NCI-H1436 (cell line): ENCODE measurements around the gene KAT2B.

Experiments used
- DNase-seq: peaks from one replicate; lab custom pipeline; 2025; lab: John Stamatoyannopoulos, UW

KAT2B gene

DNA sequence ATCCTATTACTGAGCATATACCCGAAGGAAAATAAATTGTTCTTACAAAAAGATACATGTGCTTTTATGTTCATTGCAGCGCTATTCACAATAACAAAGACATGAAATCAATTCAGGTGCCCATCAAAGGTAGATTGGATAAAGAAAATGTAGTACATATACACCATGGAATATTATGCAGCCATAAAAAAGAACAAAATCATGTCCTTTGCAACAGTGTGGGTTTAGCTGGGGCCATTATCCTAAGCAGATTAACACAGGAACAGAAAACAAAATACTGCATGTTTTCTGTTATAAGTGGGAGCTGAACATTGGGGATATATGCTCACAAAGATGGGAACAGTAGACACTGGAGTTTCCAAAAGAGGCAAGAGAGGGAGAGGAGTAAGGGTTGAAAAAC, 103.3 kb downstream of the KAT2B start:
- DNase-seq = no peak

DNA sequence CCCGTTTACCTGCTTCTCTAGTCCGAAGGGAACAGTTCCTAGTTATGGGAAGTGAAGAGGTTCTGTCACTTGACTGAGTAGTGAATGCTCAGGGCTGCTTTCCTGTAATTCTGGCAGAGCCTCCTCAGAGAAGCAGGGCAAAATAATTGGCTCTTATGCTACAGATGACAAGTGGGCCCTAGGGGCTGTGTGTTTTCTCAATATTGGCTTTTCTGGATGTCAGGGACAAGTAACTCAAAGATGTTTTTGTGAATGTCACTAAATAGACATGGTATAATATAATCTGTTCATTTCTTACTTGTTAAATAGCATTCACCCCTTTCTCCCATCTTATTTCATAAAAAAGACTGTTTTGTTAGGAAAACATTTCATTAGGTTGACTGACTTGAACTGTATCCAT, 105.6 kb downstream of the KAT2B start:
- peak; percentile 12 for DNase-seq

- no peak for DNase-seq
These were observed 106.1 kb downstream of the KAT2B start for GRCh38 chr3:20146301-20146700.

DNA sequence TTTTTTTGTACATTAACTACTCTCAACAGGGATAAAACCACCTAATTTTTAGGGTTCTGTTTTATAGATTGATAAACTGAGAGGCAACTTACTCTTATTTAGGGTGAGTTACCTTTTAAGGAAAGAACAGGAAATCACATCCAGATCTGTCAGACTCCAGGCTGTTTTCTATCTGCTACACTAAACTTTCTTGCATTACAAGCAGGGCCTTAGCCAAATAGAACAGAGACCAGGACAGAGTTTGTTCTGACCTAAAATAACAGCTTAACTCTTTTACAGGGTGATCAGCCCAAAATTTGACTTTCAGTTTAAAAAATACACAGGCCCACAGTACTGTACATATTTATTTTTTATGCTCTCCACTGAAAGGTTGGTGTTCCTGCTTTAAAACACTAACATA, 107.1 kb downstream of the KAT2B start:
- no peak for DNase-seq

DNA sequence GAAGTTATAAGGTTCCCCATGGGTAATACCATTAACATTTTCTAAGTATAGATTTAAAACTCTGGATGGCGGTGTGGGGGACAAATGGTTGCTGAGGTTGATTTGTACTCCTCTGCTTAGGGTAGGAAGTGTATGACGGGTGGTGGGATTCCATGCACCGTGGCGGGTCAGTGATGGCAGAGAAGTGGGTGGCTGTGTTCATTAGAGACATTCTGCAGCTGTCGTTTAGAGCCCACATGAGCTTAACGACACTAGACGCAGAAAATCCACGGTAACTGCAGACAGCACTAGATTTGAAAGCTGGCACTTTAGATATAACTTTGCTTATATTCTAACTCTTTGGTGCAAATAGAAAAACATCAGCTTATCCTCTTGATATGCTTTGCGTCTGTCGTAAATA, 108.2 kb downstream of the KAT2B start:
- no peak for DNase-seq

GRCh38 chr3:20154078-20154477, 113.8 kb downstream of the KAT2B start:
- DNase-seq = no peak

GRCh38 chr3:20154928-20155327, 114.7 kb downstream of the KAT2B start:
- DNase-seq = no peak

DNA sequence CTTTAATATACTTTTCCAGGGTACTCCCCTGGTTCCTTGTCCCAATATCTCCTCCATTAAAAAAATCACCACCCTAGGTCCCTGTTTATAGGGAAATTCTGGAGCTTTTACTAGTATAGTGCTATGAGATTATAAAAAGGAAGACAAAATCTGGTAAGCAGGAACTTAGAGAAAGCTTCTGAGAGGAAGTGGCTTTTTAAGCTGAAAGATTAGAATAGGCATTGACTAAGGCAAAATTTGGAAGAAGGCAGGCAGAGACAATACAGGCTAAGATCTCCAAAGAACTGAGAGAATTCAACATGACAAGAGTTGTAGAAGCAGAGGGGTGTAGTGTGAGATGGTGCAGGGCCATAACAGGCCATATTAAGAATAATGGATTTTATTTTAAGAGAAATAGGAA, 120.0 kb downstream of the KAT2B start:
- DNase-seq = no peak

DNA sequence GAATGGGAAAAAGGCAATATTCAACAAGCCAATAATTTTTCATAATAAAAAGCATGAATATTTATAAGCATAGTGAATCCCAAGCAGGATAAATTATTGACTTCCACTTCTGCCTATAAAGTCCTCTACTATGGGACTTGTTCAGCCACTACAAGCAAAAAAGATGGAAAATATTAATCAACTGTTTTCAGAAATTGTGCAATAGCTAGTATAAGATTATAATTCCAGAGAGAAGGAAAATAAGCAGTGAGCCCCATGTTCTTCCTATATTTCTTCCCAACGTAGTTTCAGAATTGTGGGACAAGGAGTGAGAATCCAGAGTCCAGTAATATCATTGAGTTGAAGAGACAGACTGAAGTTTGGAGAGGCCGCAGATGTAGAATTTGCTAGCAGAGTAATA, 121.5 kb downstream of the KAT2B start:
- no peak for DNase-seq

DNA sequence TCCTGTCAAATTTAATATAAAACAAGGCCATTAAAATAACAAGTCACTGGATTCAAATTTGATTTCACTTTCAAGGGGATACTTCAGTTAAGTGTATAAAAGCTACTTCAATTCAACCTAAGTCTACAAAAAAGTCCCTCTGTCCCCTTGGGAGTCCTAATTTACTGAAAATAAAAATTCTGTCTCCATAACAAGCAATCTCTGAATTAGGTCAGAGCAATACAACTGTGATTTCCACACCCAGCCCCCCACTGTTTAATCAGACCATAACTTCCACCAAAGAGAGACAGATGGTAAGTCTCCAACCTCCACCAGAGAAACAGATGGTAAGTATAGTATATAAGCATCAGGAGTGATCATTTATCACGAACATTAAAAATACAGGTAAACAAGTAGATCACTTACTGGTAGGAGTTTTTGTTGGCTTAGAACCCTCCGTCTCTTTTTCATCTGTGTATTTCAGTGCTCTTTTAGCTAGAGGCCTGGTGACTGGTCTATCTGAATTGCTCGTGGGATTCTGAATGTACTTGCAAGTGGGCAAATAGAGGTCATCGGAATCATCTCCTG, 133.7 kb downstream of the KAT2B start:
- peak; percentile 30 for DNase-seq

DNA sequence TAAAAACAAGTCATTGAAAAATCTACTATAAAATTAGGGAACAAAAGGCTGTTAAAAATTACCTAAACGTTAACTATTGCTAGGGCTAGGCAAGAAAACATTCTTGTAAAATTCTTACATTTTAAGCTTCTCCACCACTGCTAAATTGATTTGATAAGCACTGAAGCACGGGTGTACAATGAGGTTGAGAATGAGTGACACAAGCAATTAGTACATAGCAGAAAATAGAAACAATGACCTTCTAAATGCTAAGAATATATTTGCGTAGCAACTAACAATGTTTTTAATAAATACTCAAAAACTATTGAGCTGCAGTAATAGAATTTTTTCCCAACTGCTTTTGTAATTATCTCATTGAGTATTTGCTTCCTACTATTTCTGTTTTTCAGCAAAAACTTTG, 141.0 kb downstream of the KAT2B start:
- no peak for DNase-seq

DNA sequence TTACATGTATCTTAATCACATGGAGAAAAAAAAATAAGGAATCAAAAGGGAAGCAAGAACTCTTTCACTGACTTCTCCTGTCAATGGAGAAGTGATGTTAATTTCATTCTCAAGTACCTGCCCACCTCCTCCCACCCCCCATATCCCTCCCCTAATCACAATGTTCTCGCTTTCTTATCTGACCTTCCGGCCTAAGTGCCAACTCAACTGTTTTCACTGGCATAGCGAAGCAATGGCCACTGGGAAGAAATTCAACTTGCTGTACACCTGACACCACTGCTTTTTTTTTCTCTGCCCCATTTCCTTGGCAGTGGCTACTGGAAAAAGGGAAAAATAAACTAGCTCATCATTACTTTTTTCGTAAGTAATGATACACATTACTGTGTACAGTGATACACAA, 142.0 kb downstream of the KAT2B start:
- DNase-seq = no peak

GRCh38 chr3:20185331-20185678, 145.1 kb downstream of the KAT2B start:
- no peak for DNase-seq

DNA sequence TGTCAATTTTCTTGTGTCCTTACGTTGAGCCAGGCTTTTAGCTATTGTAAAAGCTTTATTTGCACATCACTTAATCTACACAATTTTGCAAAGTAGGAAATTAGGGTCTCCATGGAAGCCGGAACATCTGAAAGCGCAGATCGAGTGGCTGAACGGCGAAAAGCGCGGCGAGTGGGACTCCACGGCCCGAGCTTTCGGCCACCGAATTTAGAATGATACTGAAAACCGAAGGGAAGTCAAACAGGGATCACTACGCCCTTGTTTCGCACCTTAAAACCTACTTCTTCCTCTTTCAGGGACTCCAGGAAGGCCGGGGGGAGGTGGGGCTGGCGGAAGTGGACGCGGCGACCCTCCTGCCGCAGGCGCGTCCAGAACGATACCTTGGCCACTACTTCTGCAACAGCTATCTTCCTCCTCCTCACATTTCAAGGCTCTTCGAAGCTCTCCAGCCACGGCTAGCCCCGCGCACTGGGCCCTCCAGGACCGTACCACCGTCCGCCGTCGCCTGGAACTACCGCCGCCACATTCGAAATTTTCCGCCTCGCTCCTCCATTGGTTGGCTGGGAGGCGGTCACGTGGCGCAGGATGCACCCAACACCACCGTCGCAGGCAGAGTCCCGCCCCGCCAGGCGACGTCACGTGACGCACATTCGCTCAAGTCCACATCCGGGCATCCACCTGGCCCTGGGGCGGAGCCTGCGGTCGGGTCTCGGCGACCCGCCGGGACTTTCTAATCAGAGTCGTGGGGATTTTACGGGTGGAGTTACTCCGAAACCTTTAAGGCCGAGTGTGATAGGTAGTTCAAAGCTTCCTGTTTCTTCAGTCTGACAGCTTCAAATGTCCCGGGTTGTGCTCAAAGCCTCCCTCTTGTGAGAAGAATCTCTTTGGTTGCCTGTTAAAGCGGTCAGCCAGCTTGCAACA, 145.7 kb downstream of the KAT2B start, which contains the start of gene SGO1:
Gene SGO1, minus strand, starts transcription at position 528 of the 921 bp plus-strand sequence. CDS start 2,179 bp downstream, outside the sequence.
- peak; percentile 81 for DNase-seq

- no peak for DNase-seq
These were observed 146.4 kb downstream of the KAT2B start for GRCh38 chr3:20186600-20187004.

GRCh38 chr3:20190991-20191390, 150.7 kb downstream of the KAT2B start:
- DNase-seq = no peak

DNA sequence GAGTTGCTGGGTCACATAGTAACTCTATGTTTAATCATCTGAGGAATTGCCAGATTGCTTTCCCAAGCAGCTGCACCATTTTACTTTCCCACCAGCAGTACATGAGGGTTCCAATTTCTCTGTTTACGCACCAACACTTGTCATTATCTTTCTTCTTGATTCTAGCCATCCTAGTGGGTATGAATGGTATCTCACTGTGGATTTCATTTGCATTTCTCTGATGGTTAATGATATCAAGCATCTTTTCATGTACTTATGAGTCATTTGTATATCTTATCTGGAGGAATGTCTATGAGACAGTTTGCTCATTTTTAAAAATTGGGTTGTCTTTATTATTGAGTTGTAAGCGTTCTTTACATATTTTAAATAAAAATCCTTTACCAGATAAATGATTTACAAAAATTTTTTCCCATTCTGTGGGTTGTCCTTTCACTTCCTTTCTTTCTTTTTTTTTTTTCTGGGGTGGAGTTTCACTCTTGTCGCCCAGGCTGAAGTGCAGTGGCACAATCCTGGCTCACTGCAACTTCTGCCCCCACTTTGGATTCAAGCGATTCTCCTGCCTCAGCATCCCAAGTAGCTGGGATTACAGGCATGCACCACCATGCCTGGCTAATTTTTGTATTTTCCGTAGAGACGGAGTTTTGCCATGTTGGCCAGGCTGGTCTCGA, 154.7 kb downstream of the KAT2B start:
- no peak for DNase-seq

DNA sequence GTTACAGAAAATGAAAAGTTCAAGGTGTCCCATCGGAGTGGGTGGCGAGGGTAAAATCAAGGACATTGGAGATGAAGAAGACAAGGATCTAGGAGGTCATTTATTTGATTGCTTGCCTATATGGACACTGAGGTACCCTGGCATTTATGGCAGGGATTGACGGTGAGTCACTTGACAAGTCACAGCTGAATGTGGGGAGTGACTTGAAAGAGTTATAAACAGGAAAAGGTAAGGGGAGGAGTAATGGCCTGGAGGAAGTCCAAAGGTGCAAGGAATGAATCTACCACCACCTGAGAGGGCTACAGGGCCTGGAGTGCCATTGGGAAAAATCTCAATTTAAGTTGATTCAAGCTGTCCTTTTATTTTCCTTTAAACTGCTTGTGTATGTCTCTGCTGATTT, 157.5 kb downstream of the KAT2B start:
- no peak for DNase-seq

GRCh38 chr3:20201143-20201542, 160.9 kb downstream of the KAT2B start:
- DNase-seq = no peak
